Measurements from ENCODE around the gene PRPH. TPM values are rescaled to one million over a fixed set of nuclear protein-coding genes. Genes with fewer than 3 reads are reported as not detected.

Gene PRPH
- total and polyA plus RNA-seq, 9 of the 15 experiments (the other 6 are each of a cell fraction or from before 2014, with no cell fraction given) = 0.27 to 1.9 (median 1.3) TPM; not detected in 1

DNA sequence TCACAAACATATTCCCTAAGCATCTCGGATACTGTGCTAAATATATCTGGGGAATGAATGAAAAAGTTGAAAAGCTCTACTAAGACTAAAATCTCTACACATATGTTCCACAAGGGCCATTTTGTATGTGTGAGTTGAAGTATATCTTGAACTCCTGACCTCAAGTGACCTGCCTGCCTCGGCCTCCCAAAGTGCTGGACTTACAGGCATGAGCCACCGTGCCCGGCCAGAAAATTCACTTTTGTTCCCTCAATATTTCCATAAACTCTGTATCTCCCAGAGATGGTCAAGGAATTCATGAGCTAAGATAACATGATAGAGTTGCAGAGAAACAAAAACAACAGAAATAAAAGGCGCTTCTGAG, 31.6 kb upstream of the PRPH start (continued):
- TF ChIP-seq TOE1 (IDR thresholded peaks at IDR 0.05; ENCODE audit: borderline replicate concordance) (no peak), TOE1 (CRISPR knock-in tag; IDR thresholded peaks at IDR 0.05; ENCODE audit: borderline replicate concordance, low read depth) (no peak), POU5F1 (IDR thresholded peaks at IDR 0.05; ENCODE audit: borderline replicate concordance, low read depth, low read length, partially characterized antibody) (no peak), GATA2 (CRISPR knock-in tag; IDR thresholded peaks at IDR 0.05) (no peak), EP400 (IDR thresholded peaks at IDR 0.05) (0 out of 2 replicates have a peak, but pooled peaks have one; percentile 32), ZNF184 (CRISPR knock-in tag; IDR thresholded peaks at IDR 0.05) (no peak), ZNF395 (CRISPR knock-in tag; IDR thresholded peaks at IDR 0.05) (no peak), ZNF175 (CRISPR knock-in tag; IDR thresholded peaks at IDR 0.05; ENCODE audit: low read depth) (no peak), NR2C2 (CRISPR knock-in tag; IDR thresholded peaks at IDR 0.05) (no peak), NR2C2 (tag; IDR thresholded peaks at IDR 0.05) (0 out of 2 replicates have a peak, but pooled peaks have one; percentile 1), YY1 (IDR thresholded peaks at IDR 0.05; ENCODE audit: borderline replicate concordance in 1 of 3, control insufficient read depth in 1 of 3, extremely low read depth in 1 of 3, insufficient read depth in 3 of 3, insufficient read length in 1 of 3, insufficient replicate concordance in 2 of 3, low read depth in 1 of 3, low read length in 2 of 3) (peak in 1 of 3 experiments; percentile 22), ZNF311 (CRISPR knock-in tag; IDR thresholded peaks at IDR 0.05) (no peak), ZNF280B (CRISPR knock-in tag; IDR thresholded peaks at IDR 0.05) (no peak), ZNF512 (tag; IDR thresholded peaks at IDR 0.05) (no peak)
- TF ChIP-seq, protein P1, sequence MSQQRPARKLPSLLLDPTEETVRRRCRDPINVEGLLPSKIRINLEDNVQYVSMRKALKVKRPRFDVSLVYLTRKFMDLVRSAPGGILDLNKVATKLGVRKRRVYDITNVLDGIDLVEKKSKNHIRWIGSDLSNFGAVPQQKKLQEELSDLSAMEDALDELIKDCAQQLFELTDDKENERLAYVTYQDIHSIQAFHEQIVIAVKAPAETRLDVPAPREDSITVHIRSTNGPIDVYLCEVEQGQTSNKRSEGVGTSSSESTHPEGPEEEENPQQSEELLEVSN (IDR thresholded peaks at IDR 0.05; ENCODE audit: borderline replicate concordance in 1 of 2, extremely low read depth in 1 of 2, insufficient read depth in 1 of 2, insufficient read length in 1 of 2, low read depth in 1 of 2, low read length in 1 of 2, poor library complexity in 1 of 2, severe bottlenecking in 1 of 2) = no peak
- TF ChIP-seq, protein P2, sequence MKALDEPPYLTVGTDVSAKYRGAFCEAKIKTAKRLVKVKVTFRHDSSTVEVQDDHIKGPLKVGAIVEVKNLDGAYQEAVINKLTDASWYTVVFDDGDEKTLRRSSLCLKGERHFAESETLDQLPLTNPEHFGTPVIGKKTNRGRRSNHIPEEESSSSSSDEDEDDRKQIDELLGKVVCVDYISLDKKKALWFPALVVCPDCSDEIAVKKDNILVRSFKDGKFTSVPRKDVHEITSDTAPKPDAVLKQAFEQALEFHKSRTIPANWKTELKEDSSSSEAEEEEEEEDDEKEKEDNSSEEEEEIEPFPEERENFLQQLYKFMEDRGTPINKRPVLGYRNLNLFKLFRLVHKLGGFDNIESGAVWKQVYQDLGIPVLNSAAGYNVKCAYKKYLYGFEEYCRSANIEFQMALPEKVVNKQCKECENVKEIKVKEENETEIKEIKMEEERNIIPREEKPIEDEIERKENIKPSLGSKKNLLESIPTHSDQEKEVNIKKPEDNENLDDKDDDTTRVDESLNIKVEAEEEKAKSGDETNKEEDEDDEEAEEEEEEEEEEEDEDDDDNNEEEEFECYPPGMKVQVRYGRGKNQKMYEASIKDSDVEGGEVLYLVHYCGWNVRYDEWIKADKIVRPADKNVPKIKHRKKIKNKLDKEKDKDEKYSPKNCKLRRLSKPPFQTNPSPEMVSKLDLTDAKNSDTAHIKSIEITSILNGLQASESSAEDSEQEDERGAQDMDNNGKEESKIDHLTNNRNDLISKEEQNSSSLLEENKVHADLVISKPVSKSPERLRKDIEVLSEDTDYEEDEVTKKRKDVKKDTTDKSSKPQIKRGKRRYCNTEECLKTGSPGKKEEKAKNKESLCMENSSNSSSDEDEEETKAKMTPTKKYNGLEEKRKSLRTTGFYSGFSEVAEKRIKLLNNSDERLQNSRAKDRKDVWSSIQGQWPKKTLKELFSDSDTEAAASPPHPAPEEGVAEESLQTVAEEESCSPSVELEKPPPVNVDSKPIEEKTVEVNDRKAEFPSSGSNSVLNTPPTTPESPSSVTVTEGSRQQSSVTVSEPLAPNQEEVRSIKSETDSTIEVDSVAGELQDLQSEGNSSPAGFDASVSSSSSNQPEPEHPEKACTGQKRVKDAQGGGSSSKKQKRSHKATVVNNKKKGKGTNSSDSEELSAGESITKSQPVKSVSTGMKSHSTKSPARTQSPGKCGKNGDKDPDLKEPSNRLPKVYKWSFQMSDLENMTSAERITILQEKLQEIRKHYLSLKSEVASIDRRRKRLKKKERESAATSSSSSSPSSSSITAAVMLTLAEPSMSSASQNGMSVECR (CRISPR knock-in tag; IDR thresholded peaks at IDR 0.05) = 0 out of 2 replicates have a peak, but pooled peaks have one; percentile 4

All from K562 (cell line).